Pancreas (tissue), 10 donors: Measurements from ENCODE around the gene NLGN1. TPM values are rescaled to one million over a fixed set of nuclear protein-coding genes. Genes with fewer than 3 reads are reported as not detected.

ENCODE experiments used
- ATAC-seq, 4 donors: fragments of 200-7000 bp; cut with Tn5 transposase; one replicate each; pipeline versions ENCODE4 v1.8.0 to v1.9.1; 2020; ENCODE audit warnings: mild to moderate bottlenecking in 4 of 4, moderate library complexity in 4 of 4
- DNase-seq, 6 donors: peaks; one replicate each; pipeline ENCODE4 v3.0.0-alpha.2; 2020
- FAIRE-seq: peaks from 2 replicates; lab custom pipeline; 2012; peaks lifted over from hg19 to GRCh38; lab: Jason Lieb, UNC
- H3K27ac ChIP-seq, 4 donors: fragments of 200-600 bp; sonication (generic); 1 replicate in 3 of 4; 2 replicates in 1 of 4; pipeline versions ENCODE4 v1.5.0 to v1.8.0; 2020
- H3K27me3 ChIP-seq, 4 donors: fragments of 200-600 bp; one replicate each; pipeline ENCODE4 v1.8.0; 2021
- H3K36me3 ChIP-seq, 3 donors: fragments of 200-600 bp; sonication (generic) in 1 of 3; one replicate each; pipeline versions ENCODE4 v1.5.0 to v1.8.0; 2020 to 2021
- H3K4me1 ChIP-seq, 3 donors: fragments of 200-600 bp; one replicate each; pipeline ENCODE4 v1.8.0; 2021
- H3K4me3 ChIP-seq, 4 donors: fragments of 200-600 bp; sonication (generic) in 2 of 4; one replicate each; pipeline versions ENCODE4 v1.5.0 to v1.8.0; 2020 to 2021
- H3K9me3 ChIP-seq, 4 donors: fragments of 200-600 bp; one replicate each; pipeline ENCODE4 v1.8.0; 2021
- CTCF ChIP-seq, 4 donors: fragments of 200-600 bp; sonication (generic) in 3 of 4; IDR thresholded peaks; one replicate each; pipeline versions ENCODE4 v1.5.0 to v1.8.0; 2021; ENCODE audit warnings: antibody characterized with exemption in 4 of 4
- WGBS, 2 donors: extraction: QIAGEN DNeasy Blood & Tissue Kit; methylation state at CpG; one replicate each; pipeline ENCODE4 v1.1.7; 2013; 5-methylcytosine and 5-hydroxymethylcytosine counted together
- intact Hi-C, 3 donors: fragments of 100-400 bp; cut with DNase I; formaldehyde crosslinking; loops; one replicate each; pipeline versions ENCODE4 v1.11.1 to v1.14.2; 2022
- polyA plus RNA-seq, 2 donors: library from polyadenylated mRNA; stranded (reverse); fragments of 200-250 nt; gene quantifications; one replicate each; pipeline ENCODE4 v1.2.3, GENCODE V29; 2013
- total RNA-seq, 6 donors: library from RNA; stranded (reverse); fragmentation: NEBNext Ultra II Directional in 4 of 6; extraction: Animal tissue kit (Norgen Biotek cat#: 25700) in 4 of 6; gene quantifications; one replicate each; pipeline versions ENCODE4 v1.2.1 to v1.2.4, GENCODE V29; 2021 to 2023
- donor health status: healthy with polysubstance abuse.
- donor health status: DM: no; HTN: no; CAD: no; lungs with moderate emphysema.
- donor health status: DM: no; HTN: no; CAD: no.
- donor health status: control.
- donor health status: control.
- donor health status: Bipolar disorder and iron deficiency.
- donor health status: DM: yes; HTN: yes; CAD: no.
- donor health status: DM: no; HTN: no; CAD: no.
- donor health status: DM: no; HTN: no; CAD: no.
- donor health status: DM: yes; HTN: yes; CAD: no.

NLGN1 gene
- total and polyA plus RNA-seq, 8 donors, result 0.49 to 2.3 (median 0.84) TPM

- intact Hi-C loops, result no loop called here
- Histone ChIP-seq H3K27ac (no peak overlapping the region), H3K4me3 (no peak overlapping the region), H3K9me3 (no peaks in the 10 kb centered on the region), H3K36me3 (no peaks in the 10 kb centered on the region), H3K27me3 (no peaks in the 10 kb centered on the region), H3K4me1 (no peaks in the 10 kb centered on the region)
- no peak for TF ChIP-seq CTCF (IDR thresholded peaks at IDR 0.05)
- FAIRE-seq (no peak), ATAC-seq (no peak), DNase-seq (no peak)
Measured at GRCh38 chr3:173875790-173876189, 478.2 kb downstream of the NLGN1 start.

GRCh38 chr3:173876476-173876875 lies 478.9 kb downstream of the NLGN1 start:
- intact Hi-C loops, result no loop called here
- Histone ChIP-seq H3K4me1 (no peaks in the 10 kb centered on the region), H3K9me3 (no peaks in the 10 kb centered on the region), H3K27me3 (no peaks in the 10 kb centered on the region), H3K36me3 (no peaks in the 10 kb centered on the region), H3K4me3 (no peak overlapping the region), H3K27ac (no peak overlapping the region)
- ATAC-seq (no peak), FAIRE-seq (no peak), DNase-seq (no peak)
- TF ChIP-seq CTCF (IDR thresholded peaks at IDR 0.05), result no peak

GRCh38 chr3:173887888-173888287 lies 490.3 kb downstream of the NLGN1 start:
- intact Hi-C loops, result no loop called here
- no peak for TF ChIP-seq CTCF (IDR thresholded peaks at IDR 0.05)
- H3K27me3 ChIP-seq, result no peaks in the 10 kb centered on the region
- DNase-seq (no peak), FAIRE-seq (no peak), ATAC-seq (no peak)
- H3K27ac ChIP-seq, result no peak overlapping the region
- H3K4me1 ChIP-seq, result no peaks in the 10 kb centered on the region
- H3K9me3 ChIP-seq, result no peaks in the 10 kb centered on the region
- H3K4me3 ChIP-seq, result no peak overlapping the region
- H3K36me3 ChIP-seq, result no peaks in the 10 kb centered on the region

- ATAC-seq (no peak), FAIRE-seq (no peak), DNase-seq (no peak)
- no peaks in the 10 kb centered on the region for H3K4me1 ChIP-seq
- no peaks in the 10 kb centered on the region for H3K9me3 ChIP-seq
- no peaks in the 10 kb centered on the region for H3K36me3 ChIP-seq
- H3K27me3 ChIP-seq, result no peaks in the 10 kb centered on the region
- no peak for TF ChIP-seq CTCF (IDR thresholded peaks at IDR 0.05)
- no peak overlapping the region for H3K27ac ChIP-seq
- intact Hi-C loops, result no loop called here
- 40 to 54% methylated on average over 4 of the region's 4 CpGs for WGBS, 2 donors
- no peak overlapping the region for H3K4me3 ChIP-seq
Measured at GRCh38 chr3:173889596-173889995, 492.1 kb downstream of the NLGN1 start.

GRCh38 chr3:173890091-173890490 lies 492.5 kb downstream of the NLGN1 start:
- TF ChIP-seq CTCF (IDR thresholded peaks at IDR 0.05), result no peak
- H3K4me1 ChIP-seq, result no peaks in the 10 kb centered on the region
- intact Hi-C loops, result no loop called here
- no peaks in the 10 kb centered on the region for H3K36me3 ChIP-seq
- H3K27ac ChIP-seq, result no peak overlapping the region
- H3K27me3 ChIP-seq, result no peaks in the 10 kb centered on the region
- WGBS, 2 donors, result 67 to 79% methylated on average over 4 of the region's 4 CpGs
- FAIRE-seq (no peak), ATAC-seq (no peak), DNase-seq (no peak)
- no peak overlapping the region for H3K4me3 ChIP-seq
- H3K9me3 ChIP-seq, result no peaks in the 10 kb centered on the region
